AG09309 (cell line): Measurements from ENCODE around the gene MECR.

Experiments used
- DNase-seq: peaks from one replicate; pipeline ENCODE4 v3.0.0-alpha.2; 2010; ENCODE audit warnings: low read depth
- H3K4me3 ChIP-seq: 2 replicates; pipeline ENCODE4 v1.5.1; 2011; ENCODE audit warnings: mild to moderate bottlenecking, low read depth, low read length, moderate library complexity; ENCODE audit not compliant: control insufficient read depth
- CTCF ChIP-seq: IDR thresholded peaks from 2 replicates; pipeline ENCODE4 v1.5.1; 2011; ENCODE audit warnings: mild to moderate bottlenecking, low read depth, low read length, inconsistent platforms; ENCODE audit not compliant: insufficient read depth, control insufficient read depth; ENCODE audit errors: missing control alignments

The MECR gene

GRCh38 chr1:29240986-29241385, 10.3 kb upstream of the MECR start:
- no peak overlapping the region for H3K4me3 ChIP-seq
- TF ChIP-seq CTCF, result no peak
- DNase-seq, result no peak

- DNase-seq, result no peak
- TF ChIP-seq CTCF, result peak; percentile 35
- H3K4me3 ChIP-seq, result no peak overlapping the region
Observed at GRCh38 chr1:29240400-29240837, 9.7 kb upstream of the MECR start.

GRCh38 chr1:29239142-29239541, 8.4 kb upstream of the MECR start:
- no peak for TF ChIP-seq CTCF
- H3K4me3 ChIP-seq, result no peak overlapping the region

GRCh38 chr1:29238620-29239002, 7.9 kb upstream of the MECR start:
- no peak for DNase-seq
- no peak overlapping the region for H3K4me3 ChIP-seq
- no peak for TF ChIP-seq CTCF

More at GRCh38 chr1:29239142-29239541, 8.4 kb upstream of the MECR start:
- no peak for DNase-seq

GRCh38 chr1:29237852-29238619, 7.3 kb upstream of the MECR start:
- peak overlapping the region; percentile 48 for H3K4me3 ChIP-seq
- no peak for DNase-seq
- TF ChIP-seq CTCF, result no peak

- DNase-seq, result no peak
- peak overlapping the region; percentile 64 for H3K4me3 ChIP-seq
- no peak for TF ChIP-seq CTCF
Observed at GRCh38 chr1:29237129-29237821, 6.5 kb upstream of the MECR start.
